ENCODE measurements around the gene ATP13A2.
"Not testable (repeated sequence)": the region's sequence is repeated elsewhere in the genome, so short reads cannot be mapped to it uniquely, and the experiment has no call there.

ATP13A2 gene

DNA sequence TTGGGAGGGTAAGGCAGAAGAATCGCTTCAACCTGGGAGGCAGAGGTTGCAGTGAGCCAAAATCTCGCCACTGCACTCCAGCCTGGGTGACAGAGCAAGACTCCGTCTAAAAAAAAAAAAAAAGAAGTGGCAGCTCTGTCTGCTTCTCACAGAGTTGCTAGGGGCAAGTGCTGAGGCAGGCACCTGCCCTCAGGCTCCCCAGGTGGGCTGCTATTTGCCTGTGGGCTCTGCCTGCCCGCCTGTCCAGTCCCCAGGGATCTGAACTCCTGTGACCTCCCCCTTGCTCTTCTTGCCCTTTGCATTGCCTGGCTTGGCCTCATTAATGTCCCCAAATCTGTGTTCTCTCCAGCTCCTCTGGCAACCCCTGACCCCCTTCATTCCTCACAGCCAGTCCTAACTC lies 59.4 kb downstream of the ATP13A2 start:
- not testable (repeated sequence) for DNase-seq

DNA sequence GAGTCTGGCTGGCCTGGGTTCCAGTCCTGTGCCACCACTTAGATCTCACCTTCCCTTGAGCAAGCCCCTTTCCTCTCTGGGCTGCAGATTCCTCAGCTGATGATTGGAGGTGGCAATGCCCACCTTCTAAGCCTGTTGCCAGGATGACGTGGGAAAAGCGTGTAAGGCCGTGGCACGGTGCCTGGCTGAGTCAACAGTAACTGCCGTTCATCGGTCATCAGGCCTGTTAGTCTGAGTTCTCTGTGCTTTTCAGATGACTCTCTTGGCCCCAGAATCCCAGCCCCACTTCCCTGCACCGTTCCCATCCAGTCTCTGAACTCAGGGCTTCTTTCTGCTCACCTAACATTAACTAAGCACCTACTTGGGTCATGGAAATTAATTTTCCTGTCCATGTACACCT lies 62.7 kb downstream of the ATP13A2 start:
- not testable (repeated sequence) for DNase-seq

DNA sequence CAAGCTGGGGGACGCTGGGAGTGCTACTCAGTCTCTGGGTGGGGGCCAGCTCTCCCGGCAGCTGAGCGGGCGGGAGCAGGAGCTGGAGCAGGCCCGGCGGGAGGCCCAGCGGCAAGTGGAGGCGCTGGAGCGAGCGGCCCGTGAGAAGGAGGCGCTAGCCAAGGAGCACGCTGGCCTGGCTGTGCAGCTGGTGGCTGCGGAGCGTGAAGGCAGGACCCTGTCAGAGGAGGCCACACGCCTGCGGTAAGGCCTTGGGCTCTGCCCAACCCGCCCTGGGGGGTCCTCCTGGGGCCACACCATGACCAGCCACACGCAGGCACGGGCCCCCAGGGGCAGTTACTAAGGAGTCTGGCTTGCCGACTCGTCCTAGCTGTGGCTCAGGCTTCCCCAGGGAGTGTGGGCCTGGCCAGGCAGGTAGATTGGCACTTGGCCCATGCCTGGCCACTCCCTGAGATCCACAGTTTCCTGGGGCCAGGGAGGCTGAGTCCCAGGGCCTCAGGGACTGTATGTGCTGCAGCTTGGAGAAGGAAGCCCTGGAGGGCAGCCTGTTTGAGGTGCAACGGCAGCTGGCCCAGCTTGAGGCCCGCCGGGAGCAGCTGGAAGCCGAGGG lies 63.3 kb downstream of the ATP13A2 start:
- DNase-seq = peak; percentile 18

DNA sequence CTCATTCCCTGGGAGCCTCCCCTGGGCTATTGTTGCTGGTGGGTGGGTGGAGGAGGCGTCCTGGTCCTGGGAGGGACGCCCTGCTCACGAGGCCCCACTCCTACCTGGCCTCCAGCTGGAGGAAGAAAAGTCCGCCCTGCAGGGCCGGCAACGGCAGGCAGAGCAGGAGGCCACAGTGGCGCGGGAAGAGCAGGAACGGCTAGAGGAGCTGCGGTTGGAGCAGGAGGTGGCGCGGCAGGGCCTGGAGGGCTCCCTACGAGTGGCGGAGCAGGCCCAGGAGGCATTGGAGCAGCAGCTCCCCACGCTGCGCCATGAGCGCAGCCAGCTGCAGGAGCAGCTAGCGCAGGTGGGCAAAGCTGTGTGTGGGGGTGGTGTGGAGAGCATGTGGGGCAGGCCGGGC lies 65.1 kb downstream of the ATP13A2 start:
- DNase-seq = no peak

DNA sequence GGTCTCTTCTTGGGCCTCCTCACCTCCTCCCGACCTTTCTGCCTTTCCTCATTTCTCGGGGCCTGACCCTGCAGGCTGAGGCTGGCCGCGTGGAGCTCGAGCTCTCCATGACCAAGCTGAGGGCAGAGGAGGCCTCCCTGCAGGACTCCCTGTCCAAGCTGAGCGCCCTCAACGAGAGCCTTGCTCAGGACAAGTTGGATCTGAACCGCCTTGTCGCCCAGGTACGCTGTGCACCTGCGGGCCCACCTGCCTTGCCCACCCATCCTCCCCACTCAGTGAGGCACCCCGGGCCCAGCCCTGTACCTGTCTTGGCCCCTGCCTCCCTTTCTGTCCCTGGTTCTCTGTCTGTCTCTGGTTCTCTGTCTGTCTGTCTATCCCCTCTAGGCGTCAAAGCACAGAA lies 65.5 kb downstream of the ATP13A2 start:
- DNase-seq = not testable (repeated sequence)

DNA sequence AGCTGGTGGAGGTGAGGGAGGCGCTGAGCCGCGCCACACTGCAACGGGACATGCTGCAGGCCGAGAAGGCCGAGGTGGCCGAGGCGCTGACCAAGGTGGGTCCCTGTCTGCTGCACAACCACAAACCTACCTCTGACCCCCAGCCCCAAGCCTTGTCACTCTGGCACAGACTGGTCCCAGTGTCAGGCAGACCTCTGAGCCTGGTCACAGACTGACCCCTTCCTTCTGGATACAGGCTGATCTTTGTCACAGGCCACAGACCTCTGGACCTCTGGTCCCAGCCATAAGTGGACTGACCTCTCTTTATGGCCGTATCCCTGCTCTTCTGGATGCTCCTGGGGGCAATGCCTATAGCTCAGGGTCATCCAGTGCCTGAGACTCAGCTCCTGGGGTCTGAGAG lies 66.2 kb downstream of the ATP13A2 start:
- not testable (repeated sequence) for DNase-seq

DNA sequence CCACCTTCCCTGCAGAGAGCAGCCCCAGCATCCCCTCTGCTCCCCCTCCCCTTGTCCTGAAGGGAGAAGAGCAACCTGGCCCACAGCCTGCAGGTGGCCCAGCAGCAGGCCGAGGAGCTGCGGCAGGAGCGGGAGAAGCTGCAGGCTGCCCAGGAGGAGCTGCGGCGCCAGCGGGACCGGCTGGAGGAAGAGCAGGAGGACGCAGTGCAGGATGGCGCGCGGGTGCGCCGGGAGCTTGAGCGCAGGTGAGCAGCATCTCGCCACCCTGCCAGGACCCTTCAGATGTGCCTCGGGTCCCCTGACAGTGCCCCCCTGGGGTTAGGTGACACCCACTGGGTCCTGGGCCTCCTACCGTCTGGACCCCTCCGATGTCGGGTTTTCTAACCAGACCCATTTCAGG lies 67.7 kb downstream of the ATP13A2 start:
- no peak for DNase-seq

DNA sequence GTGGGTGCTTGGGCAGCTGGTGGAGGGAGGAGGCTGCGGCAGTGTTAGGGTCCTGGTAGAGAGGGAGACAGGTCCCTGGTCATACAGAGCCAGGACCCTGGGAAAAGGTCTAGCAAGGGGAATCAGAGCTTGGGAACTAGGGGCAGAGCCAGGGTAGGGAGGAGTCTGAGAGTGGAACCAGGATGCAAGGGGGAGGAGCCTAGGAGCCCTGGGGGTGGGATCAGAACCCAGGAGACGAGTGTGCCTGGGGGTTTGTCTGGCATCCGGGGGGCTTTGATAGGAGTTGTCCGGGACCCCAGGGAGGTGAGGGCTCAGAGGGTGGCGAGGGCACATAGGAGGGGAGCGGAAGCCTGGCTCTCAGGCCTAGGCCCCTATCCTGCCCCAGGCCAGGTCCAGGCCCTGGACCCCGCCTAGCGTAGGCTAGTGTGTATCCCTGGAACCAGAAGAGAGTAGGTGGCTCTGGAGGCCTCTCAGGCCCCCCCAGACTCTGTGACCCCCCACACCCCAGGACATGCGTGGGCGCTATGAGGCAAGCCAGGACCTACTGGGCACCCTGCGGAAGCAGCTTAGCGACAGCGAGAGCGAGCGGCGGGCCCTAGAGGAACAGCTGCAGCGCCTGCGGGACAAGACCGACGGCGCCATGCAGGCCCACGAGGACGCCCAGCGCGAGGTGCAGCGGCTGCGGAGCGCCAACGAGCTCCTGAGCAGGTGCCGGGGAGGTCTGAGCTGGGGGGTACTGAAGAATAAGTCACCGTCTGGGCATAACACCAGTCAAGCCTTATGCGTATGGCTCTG lies 72.1 kb downstream of the ATP13A2 start:
- DNase-seq = not testable (repeated sequence)

DNA sequence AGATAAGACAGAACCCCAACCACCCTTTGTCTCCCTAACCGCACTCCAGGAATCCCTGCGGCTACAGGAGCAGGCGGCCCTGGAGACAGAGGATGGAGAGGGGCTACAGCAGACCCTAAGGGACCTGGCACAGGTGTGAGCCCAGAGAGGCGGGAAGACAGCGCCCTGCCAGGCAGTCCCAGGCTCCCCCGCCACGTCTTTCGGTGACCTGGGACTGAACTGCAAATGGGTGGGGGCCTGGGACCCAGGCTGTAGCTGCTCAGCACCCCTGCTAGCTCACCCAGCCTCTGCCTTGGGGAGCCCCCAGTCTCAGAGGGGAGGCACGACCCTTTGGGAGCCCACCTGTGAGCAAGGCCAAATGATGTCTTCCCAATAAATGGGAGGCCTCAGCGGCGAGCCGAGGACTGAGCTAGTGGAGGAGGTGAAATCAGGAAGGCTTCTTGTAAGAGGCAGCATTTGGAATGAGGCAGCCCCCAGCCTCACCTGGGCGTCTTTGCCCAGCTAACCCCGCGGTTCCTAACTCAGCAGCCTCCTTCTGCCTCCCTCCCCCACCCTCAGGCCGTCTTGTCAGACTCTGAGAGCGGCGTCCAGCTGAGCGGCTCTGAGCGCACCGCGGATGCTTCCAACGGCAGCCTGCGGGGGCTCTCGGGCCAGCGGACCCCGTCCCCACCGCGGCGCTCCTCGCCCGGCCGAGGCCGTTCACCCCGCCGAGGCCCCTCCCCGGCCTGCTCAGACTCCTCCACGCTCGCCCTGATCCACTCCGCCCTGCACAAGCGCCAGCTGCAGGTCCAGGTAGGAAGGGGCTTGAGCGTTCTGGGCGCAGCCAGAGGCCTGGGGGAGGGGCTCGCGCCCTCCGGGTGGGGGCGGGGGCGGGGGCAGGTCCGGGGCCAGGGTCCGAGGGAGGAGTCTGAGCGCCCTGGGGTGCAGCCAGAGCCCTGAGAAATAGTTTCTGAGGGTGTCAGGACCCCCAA lies 73.1 kb downstream of the ATP13A2 start:
- no peak for DNase-seq

DNA sequence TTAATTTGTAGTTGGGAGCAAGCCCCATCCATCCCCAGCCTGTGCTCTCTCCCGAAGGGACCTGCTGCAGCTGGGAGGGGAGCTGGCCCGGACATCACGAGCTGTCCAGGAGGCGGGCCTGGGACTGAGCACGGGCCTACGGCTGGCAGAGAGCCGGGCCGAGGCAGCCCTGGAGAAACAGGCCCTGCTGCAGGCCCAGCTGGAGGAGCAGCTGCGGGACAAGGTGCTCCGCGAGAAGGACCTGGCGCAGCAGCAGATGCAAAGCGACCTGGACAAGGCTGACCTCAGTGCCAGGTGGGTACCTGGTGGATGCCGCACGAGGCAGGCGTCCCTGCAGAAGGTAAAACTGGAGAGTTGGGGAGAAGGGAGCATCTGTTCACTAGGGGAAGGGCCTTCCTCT lies 75.1 kb downstream of the ATP13A2 start:
- not testable (repeated sequence) for DNase-seq
